ENCODE results near the gene CNTNAP2. TPM values are rescaled to one million over a fixed set of nuclear protein-coding genes. Genes with fewer than 3 reads are reported as not detected.

Gene CNTNAP2
- total and polyA plus RNA-seq, 4 donors, result 41.3 to 127 (median 67.8) TPM

- H3K36me3 ChIP-seq (ENCODE audit: control insufficient read depth, insufficient read depth, low read length), result no peaks in the 10 kb centered on the region
- no peaks in the 10 kb centered on the region for H3K27me3 ChIP-seq (ENCODE audit: control insufficient read depth, insufficient read depth, low read length)
- WGBS (ENCODE audit: insufficient coverage), result 93% methylated on average over 8 of the region's 9 CpGs
- H3K4me1 ChIP-seq (ENCODE audit: control insufficient read depth, insufficient read depth, low read length), result no peaks in the 10 kb centered on the region
- no peak overlapping the region for H3K4me3 ChIP-seq (ENCODE audit: low read depth, low read length)
- no peak for DNase-seq (ENCODE audit: low read depth in 4 of 6, low spot score in 6 of 6)
- H3K9me3 ChIP-seq (ENCODE audit: control insufficient read depth, insufficient read depth, low read length), result no peaks in the 10 kb centered on the region
- H3K27ac ChIP-seq (ENCODE audit: low read depth, low read length), result no peak overlapping the region
Measured at GRCh38 chr7:147640821-147641220, 1524.2 kb downstream of the CNTNAP2 start.

GRCh38 chr7:147646568-147646967, 1530.0 kb downstream of the CNTNAP2 start:
- no peak for DNase-seq (ENCODE audit: low read depth in 4 of 6, low spot score in 6 of 6)
- Histone ChIP-seq H3K27ac (ENCODE audit: low read depth, low read length) (no peak overlapping the region), H3K9me3 (ENCODE audit: control insufficient read depth, insufficient read depth, low read length) (no peaks in the 10 kb centered on the region), H3K36me3 (ENCODE audit: control insufficient read depth, insufficient read depth, low read length) (no peaks in the 10 kb centered on the region), H3K4me1 (ENCODE audit: control insufficient read depth, insufficient read depth, low read length) (no peaks in the 10 kb centered on the region), H3K27me3 (ENCODE audit: control insufficient read depth, insufficient read depth, low read length) (no peaks in the 10 kb centered on the region), H3K4me3 (ENCODE audit: low read depth, low read length) (no peak overlapping the region)
- WGBS (ENCODE audit: insufficient coverage), result 100% methylated on average over 1 of the region's 4 CpGs

GRCh38 chr7:147650991-147651390, 1534.4 kb downstream of the CNTNAP2 start:
- no peaks in the 10 kb centered on the region for H3K9me3 ChIP-seq (ENCODE audit: control insufficient read depth, insufficient read depth, low read length)
- H3K4me3 ChIP-seq (ENCODE audit: low read depth, low read length), result no peak overlapping the region
- 79% methylated on average over 3 of the region's 3 CpGs for WGBS (ENCODE audit: insufficient coverage)
- H3K4me1 ChIP-seq (ENCODE audit: control insufficient read depth, insufficient read depth, low read length), result no peaks in the 10 kb centered on the region
- H3K27me3 ChIP-seq (ENCODE audit: control insufficient read depth, insufficient read depth, low read length), result no peaks in the 10 kb centered on the region
- DNase-seq (ENCODE audit: low read depth in 4 of 6, low spot score in 6 of 6), result no peak
- H3K36me3 ChIP-seq (ENCODE audit: control insufficient read depth, insufficient read depth, low read length), result no peaks in the 10 kb centered on the region
- H3K27ac ChIP-seq (ENCODE audit: low read depth, low read length), result no peak overlapping the region

- no peak overlapping the region for H3K27ac ChIP-seq (ENCODE audit: low read depth, low read length)
- no peaks in the 10 kb centered on the region for H3K9me3 ChIP-seq (ENCODE audit: control insufficient read depth, insufficient read depth, low read length)
- H3K4me1 ChIP-seq (ENCODE audit: control insufficient read depth, insufficient read depth, low read length), result no peaks in the 10 kb centered on the region
- no peaks in the 10 kb centered on the region for H3K36me3 ChIP-seq (ENCODE audit: control insufficient read depth, insufficient read depth, low read length)
- H3K4me3 ChIP-seq (ENCODE audit: low read depth, low read length), result no peak overlapping the region
- WGBS (ENCODE audit: insufficient coverage), result no CpG with 5 or more reads among the region's 1 CpG
- DNase-seq (ENCODE audit: low read depth in 4 of 6, low spot score in 6 of 6), result no peak
- H3K27me3 ChIP-seq (ENCODE audit: control insufficient read depth, insufficient read depth, low read length), result no peaks in the 10 kb centered on the region
Measured at GRCh38 chr7:147651601-147652000, 1535.0 kb downstream of the CNTNAP2 start.

- Histone ChIP-seq H3K4me1 (ENCODE audit: control insufficient read depth, insufficient read depth, low read length) (no peaks in the 10 kb centered on the region), H3K36me3 (ENCODE audit: control insufficient read depth, insufficient read depth, low read length) (no peaks in the 10 kb centered on the region), H3K4me3 (ENCODE audit: low read depth, low read length) (no peak overlapping the region), H3K9me3 (ENCODE audit: control insufficient read depth, insufficient read depth, low read length) (no peaks in the 10 kb centered on the region), H3K27ac (ENCODE audit: low read depth, low read length) (no peak overlapping the region), H3K27me3 (ENCODE audit: control insufficient read depth, insufficient read depth, low read length) (no peaks in the 10 kb centered on the region)
- WGBS (ENCODE audit: insufficient coverage), result 80% methylated on average over 2 of the region's 3 CpGs
- no peak for DNase-seq (ENCODE audit: low read depth in 4 of 6, low spot score in 6 of 6)
Measured at GRCh38 chr7:147653456-147653855, 1536.9 kb downstream of the CNTNAP2 start.

GRCh38 chr7:147658392-147658967, 1541.9 kb downstream of the CNTNAP2 start:
- peak in 2 of 6 donors; percentile 26 to 27 for DNase-seq (ENCODE audit: low read depth in 4 of 6, low spot score in 6 of 6)
- no peak overlapping the region for H3K4me3 ChIP-seq (ENCODE audit: low read depth, low read length)
- H3K36me3 ChIP-seq (ENCODE audit: control insufficient read depth, insufficient read depth, low read length), result no peaks in the 10 kb centered on the region
- no peak overlapping the region for H3K27ac ChIP-seq (ENCODE audit: low read depth, low read length)
- no peaks in the 10 kb centered on the region for H3K27me3 ChIP-seq (ENCODE audit: control insufficient read depth, insufficient read depth, low read length)
- no peaks in the 10 kb centered on the region for H3K4me1 ChIP-seq (ENCODE audit: control insufficient read depth, insufficient read depth, low read length)
- no peaks in the 10 kb centered on the region for H3K9me3 ChIP-seq (ENCODE audit: control insufficient read depth, insufficient read depth, low read length)
- WGBS (ENCODE audit: insufficient coverage), result no CpG with 5 or more reads among the region's 2 CpGs

- H3K4me3 ChIP-seq (ENCODE audit: low read depth, low read length), result no peak overlapping the region
- H3K27ac ChIP-seq (ENCODE audit: low read depth, low read length), result no peak overlapping the region
- WGBS (ENCODE audit: insufficient coverage), result no CpG with 5 or more reads among the region's 4 CpGs
- no peaks in the 10 kb centered on the region for H3K27me3 ChIP-seq (ENCODE audit: control insufficient read depth, insufficient read depth, low read length)
- no peaks in the 10 kb centered on the region for H3K4me1 ChIP-seq (ENCODE audit: control insufficient read depth, insufficient read depth, low read length)
- DNase-seq (ENCODE audit: low read depth in 4 of 6, low spot score in 6 of 6), result peak in 1 of 6 donors; percentile 47
- H3K9me3 ChIP-seq (ENCODE audit: control insufficient read depth, insufficient read depth, low read length), result no peaks in the 10 kb centered on the region
- no peaks in the 10 kb centered on the region for H3K36me3 ChIP-seq (ENCODE audit: control insufficient read depth, insufficient read depth, low read length)
Measured at GRCh38 chr7:147659036-147659995, 1542.7 kb downstream of the CNTNAP2 start.

- DNase-seq (ENCODE audit: low read depth in 4 of 6, low spot score in 6 of 6), result no peak
- H3K27me3 ChIP-seq (ENCODE audit: control insufficient read depth, insufficient read depth, low read length), result no peaks in the 10 kb centered on the region
- WGBS (ENCODE audit: insufficient coverage), result 100% methylated on average over 1 of the region's 6 CpGs
Measured at GRCh38 chr7:147664541-147664940, 1547.9 kb downstream of the CNTNAP2 start.

GRCh38 chr7:147670759-147671158, 1554.2 kb downstream of the CNTNAP2 start:
- no peaks in the 10 kb centered on the region for H3K27me3 ChIP-seq (ENCODE audit: control insufficient read depth, insufficient read depth, low read length)
- H3K36me3 ChIP-seq (ENCODE audit: control insufficient read depth, insufficient read depth, low read length), result no peaks in the 10 kb centered on the region
- no peak for DNase-seq (ENCODE audit: low read depth in 4 of 6, low spot score in 6 of 6)
- H3K27ac ChIP-seq (ENCODE audit: low read depth, low read length), result no peak overlapping the region
- no peaks in the 10 kb centered on the region for H3K9me3 ChIP-seq (ENCODE audit: control insufficient read depth, insufficient read depth, low read length)
- H3K4me1 ChIP-seq (ENCODE audit: control insufficient read depth, insufficient read depth, low read length), result no peaks in the 10 kb centered on the region
- 95% methylated on average over 10 of the region's 10 CpGs for WGBS (ENCODE audit: insufficient coverage)
- no peak overlapping the region for H3K4me3 ChIP-seq (ENCODE audit: low read depth, low read length)

More at GRCh38 chr7:147664541-147664940, 1547.9 kb downstream of the CNTNAP2 start:
- H3K27ac ChIP-seq (ENCODE audit: low read depth, low read length), result no peak overlapping the region
- H3K4me1 ChIP-seq (ENCODE audit: control insufficient read depth, insufficient read depth, low read length), result no peaks in the 10 kb centered on the region
- no peaks in the 10 kb centered on the region for H3K9me3 ChIP-seq (ENCODE audit: control insufficient read depth, insufficient read depth, low read length)
- H3K36me3 ChIP-seq (ENCODE audit: control insufficient read depth, insufficient read depth, low read length), result no peaks in the 10 kb centered on the region
- H3K4me3 ChIP-seq (ENCODE audit: low read depth, low read length), result no peak overlapping the region

GRCh38 chr7:147674705-147675104, 1558.1 kb downstream of the CNTNAP2 start:
- DNase-seq (ENCODE audit: low read depth in 4 of 6, low spot score in 6 of 6), result no peak
- H3K27me3 ChIP-seq (ENCODE audit: control insufficient read depth, insufficient read depth, low read length), result no peaks in the 10 kb centered on the region
- H3K27ac ChIP-seq (ENCODE audit: low read depth, low read length), result no peak overlapping the region
- no peaks in the 10 kb centered on the region for H3K36me3 ChIP-seq (ENCODE audit: control insufficient read depth, insufficient read depth, low read length)
- no peaks in the 10 kb centered on the region for H3K4me1 ChIP-seq (ENCODE audit: control insufficient read depth, insufficient read depth, low read length)
- H3K9me3 ChIP-seq (ENCODE audit: control insufficient read depth, insufficient read depth, low read length), result no peaks in the 10 kb centered on the region
- no peak overlapping the region for H3K4me3 ChIP-seq (ENCODE audit: low read depth, low read length)
